GM18519 (cell line): ENCODE measurements around the gene TNFSF18.
"Not testable (repeated sequence)": the region's sequence is repeated elsewhere in the genome, so short reads cannot be mapped to it uniquely, and the experiment has no call there.

Source experiments
- ATAC-seq: cut with Tn5 transposase; IDR thresholded peaks from one replicate; pipeline ENCODE4 v1.9.1; 2021; ENCODE audit warnings: mild to moderate bottlenecking, moderate library complexity; ENCODE audit not compliant: unreplicated experiment, low FRiP score

The TNFSF18 gene

DNA sequence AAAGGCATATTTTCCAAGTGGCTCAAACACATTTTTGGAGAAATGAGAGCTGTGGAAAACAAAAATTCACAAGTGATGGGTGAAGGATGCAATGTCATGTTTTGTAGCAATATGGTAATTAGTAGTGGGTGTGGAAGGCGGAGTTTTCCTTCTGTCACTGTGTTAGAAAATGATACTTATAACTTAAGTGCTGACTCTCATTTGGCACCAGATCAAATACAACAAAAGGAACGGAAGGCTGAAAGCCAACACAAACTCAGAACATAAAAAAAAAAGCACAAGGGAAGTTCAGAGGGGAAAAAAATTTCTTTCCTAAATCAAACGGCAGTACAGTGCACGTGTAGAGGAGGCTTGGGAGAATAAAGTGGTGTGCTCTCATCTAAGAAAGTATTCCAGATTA, at the start of gene TNFSF18:
TNFSF18 (minus strand) TSS at position 77 of the 400 bp plus-strand sequence; CDS start at position 32, 45 bp downstream.
- ATAC-seq: no peak

GRCh38 chr1:173099166-173099565, 48.4 kb upstream of the TNFSF18 start:
- no peak for ATAC-seq

GRCh38 chr1:173098117-173098516, 47.4 kb upstream of the TNFSF18 start:
- no peak for ATAC-seq

GRCh38 chr1:173097001-173097400, 46.3 kb upstream of the TNFSF18 start:
- ATAC-seq: no peak

DNA sequence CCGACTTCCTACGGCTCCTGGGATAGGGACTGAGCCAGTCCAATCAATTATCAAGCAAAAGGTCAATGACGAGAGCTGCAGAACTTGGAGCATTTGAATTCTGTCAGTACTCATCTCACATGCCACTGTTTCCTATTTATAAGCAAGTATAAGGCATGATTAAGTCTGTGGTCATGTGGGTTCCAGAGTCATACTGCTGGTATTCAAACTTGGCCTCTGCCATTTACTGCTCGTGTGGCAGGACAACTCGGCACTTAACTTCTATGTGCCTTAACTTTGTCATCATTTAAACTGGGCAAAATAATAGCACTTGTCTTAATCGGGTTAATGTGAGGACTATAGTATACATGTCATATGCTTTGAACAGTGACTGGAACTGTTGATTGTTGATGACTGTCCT, 44.9 kb upstream of the TNFSF18 start:
- no peak for ATAC-seq

DNA sequence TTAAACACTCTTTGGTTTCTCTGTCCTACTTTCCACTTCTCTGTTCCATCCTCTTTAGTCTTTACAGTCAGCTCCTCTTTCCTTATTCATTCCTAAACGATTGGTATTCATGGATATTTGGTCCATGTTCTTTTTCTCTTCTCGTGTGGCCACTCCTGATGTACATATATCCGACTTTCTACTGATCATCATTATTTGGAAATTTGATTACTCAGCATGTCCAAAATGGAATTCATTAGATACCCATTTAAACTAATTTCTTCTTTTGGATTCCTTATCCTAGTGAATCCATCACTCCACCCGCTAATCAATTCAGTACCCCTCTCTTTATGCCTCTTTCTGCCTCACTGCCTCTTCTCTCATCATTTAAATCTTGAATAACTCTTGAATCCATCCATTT, 43.8 kb upstream of the TNFSF18 start:
- ATAC-seq: no peak

DNA sequence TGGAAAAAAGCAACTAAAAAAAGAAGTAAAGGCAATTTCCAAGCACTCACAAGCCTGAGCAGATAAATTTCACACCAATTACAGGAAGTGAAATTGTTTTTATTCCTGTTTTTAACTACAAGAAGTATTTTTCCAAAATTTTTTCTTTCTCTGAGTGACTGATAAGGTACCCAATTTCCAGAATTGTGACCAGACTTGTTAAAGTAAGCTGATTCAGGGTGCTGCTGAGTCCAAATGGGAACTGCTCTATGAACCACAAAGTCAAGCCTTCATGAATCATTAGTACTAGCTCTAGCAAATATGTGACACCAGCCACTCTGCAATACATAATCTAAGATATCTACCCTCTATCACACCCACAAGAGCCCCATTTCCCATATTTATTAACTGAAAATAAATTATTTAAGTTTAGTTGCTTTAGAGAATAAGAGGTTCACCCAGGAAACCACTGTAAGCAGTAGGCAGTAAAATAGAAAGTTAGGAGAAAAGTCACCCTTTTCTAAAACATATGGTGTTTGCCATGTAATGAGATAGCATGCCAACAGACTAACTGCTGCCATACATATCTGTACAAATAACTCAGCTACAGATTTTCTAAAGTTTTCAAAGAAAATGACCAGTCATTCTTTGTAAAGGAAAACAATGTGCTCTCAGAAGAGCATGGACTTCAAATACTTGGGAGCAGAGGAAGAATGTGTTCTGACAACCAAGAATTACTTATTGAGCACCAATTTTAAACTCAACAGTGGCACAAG, 43.1 kb upstream of the TNFSF18 start:
- ATAC-seq: no peak

- ATAC-seq: no peak
Measured at GRCh38 chr1:173084292-173084691, 33.6 kb upstream of the TNFSF18 start.

DNA sequence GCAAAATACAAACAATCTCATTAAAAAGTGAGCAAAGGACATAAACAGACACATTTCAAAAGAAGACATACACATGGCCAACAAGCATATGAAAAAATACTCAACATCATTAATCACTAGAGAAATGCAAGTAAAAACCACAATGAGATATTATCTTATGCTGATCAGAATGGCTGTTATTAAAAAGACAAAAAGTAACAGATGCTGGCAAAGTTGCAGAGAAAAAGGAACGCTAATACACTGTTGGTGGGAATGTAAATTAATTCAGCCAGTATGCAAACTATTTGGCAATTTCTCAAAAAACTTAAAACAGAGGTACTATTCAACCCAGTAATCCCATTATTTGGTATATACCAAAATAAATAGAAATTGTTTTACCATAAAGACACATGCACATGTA, 32.2 kb upstream of the TNFSF18 start:
- no peak for ATAC-seq

- not testable (repeated sequence) for ATAC-seq
Measured at GRCh38 chr1:173074217-173074616, 23.5 kb upstream of the TNFSF18 start.

- no peak for ATAC-seq
Measured at GRCh38 chr1:173064011-173064410, 13.3 kb upstream of the TNFSF18 start.

DNA sequence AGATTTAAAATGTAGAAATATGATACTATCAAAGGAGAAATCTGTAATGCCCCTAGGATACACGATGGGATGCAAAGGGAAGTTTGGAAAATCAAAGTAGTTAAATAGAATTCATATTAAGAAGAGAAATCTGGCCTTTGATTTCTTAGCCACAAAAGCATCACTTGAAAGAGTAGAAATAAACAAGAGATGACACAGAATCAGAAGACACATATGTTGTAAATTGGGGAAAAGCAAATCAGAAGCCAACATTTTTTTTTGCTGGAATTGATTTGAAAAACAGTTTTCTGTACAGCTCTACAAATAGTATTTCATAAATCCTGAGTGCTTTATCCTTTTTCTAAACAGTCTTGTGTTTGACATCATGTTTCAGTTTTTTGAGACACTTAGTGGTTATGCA, 12.4 kb upstream of the TNFSF18 start:
- ATAC-seq: no peak

- ATAC-seq: no peak
Measured at GRCh38 chr1:173062150-173062938, 11.6 kb upstream of the TNFSF18 start.

GRCh38 chr1:173058556-173058955, 7.8 kb upstream of the TNFSF18 start:
- no peak for ATAC-seq

GRCh38 chr1:173057984-173058383, 7.2 kb upstream of the TNFSF18 start:
- no peak for ATAC-seq

- no peak for ATAC-seq
Measured at GRCh38 chr1:173056365-173056764, 5.6 kb upstream of the TNFSF18 start.

DNA sequence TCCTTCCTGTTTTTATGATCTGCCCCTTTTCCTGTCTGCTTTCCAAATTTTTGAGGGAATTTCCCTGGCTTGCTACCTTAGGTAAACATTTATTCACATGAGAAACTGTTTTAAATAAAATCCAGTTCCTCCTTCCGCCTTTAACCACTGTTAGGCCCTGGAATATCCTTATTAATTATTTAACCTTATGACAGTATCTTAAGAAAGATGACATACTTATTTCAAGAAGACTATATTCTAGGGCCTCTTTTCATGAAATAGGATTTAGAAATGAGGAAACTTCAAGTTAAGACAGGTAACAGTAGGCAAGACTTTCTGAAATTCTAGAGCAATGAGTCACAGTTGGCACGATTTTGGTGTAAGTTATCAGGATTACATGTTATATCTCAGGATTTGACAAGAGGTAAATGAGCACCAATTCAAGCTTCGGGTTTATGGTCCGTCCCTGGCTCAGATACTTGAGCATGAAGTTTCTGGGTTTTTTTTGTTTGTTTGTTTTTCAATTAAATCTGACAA, 2.0 kb upstream of the TNFSF18 start:
- ATAC-seq: no peak

- no peak for ATAC-seq
Measured at GRCh38 chr1:173049322-173049633, 1.5 kb downstream of the TNFSF18 start.

- ATAC-seq: no peak
Measured at GRCh38 chr1:173048621-173049321, 2.0 kb downstream of the TNFSF18 start.

GRCh38 chr1:173044656-173045055, 6.1 kb downstream of the TNFSF18 start:
- no peak for ATAC-seq

DNA sequence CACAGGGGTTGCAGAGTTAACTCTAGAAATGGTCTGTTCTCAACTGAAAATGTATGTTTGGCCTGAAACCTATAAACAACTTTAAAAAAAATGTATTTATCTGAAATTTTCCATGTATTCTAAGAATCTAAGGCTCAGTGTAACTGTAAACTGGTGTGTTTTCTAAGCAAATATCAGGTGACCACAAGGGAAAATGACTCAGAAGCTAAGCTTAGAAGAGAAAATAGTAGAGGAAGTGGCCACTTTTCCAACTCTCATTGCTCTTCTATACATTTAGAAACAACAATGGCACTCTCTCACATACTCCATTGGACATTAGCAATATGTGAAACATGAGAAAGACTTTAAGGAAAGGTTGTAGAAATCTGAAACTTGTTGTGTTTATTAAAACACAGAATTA, 7.5 kb downstream of the TNFSF18 start:
- ATAC-seq: no peak
